Osteocyte (in vitro differentiated cells): ENCODE data around the gene TNS1. TPM values are rescaled to one million over a fixed set of nuclear protein-coding genes. Genes with fewer than 3 reads are reported as not detected.

Experiments used
- DNase-seq: peaks from one replicate; pipeline ENCODE4 v3.0.0; 2021; ENCODE audit warnings: mixed read lengths; ENCODE audit not compliant: unreplicated experiment; ENCODE audit errors: extremely low spot score
- H3K27ac Mint-ChIP-seq: one replicate; pipeline ENCODE4 v1.8.0; 2021; ENCODE audit warnings: mild to moderate bottlenecking, mixed read lengths; ENCODE audit not compliant: unreplicated experiment
- H3K27me3 Mint-ChIP-seq: one replicate; pipeline ENCODE4 v1.8.0; 2021; ENCODE audit warnings: mixed read lengths; ENCODE audit not compliant: unreplicated experiment
- H3K36me3 Mint-ChIP-seq: one replicate; pipeline ENCODE4 v1.8.0; 2021; ENCODE audit warnings: mixed read lengths; ENCODE audit not compliant: unreplicated experiment
- H3K4me1 Mint-ChIP-seq: one replicate; pipeline ENCODE4 v1.8.0; 2021; ENCODE audit warnings: mixed read lengths; ENCODE audit not compliant: unreplicated experiment
- H3K4me3 Mint-ChIP-seq: one replicate; pipeline ENCODE4 v1.8.0; 2021; ENCODE audit warnings: mild to moderate bottlenecking, moderate library complexity, mixed read lengths; ENCODE audit not compliant: unreplicated experiment
- H3K9me3 Mint-ChIP-seq: one replicate; pipeline ENCODE4 v1.8.0; 2021; ENCODE audit warnings: mixed read lengths; ENCODE audit not compliant: unreplicated experiment
- CTCF ChIP-seq: fragments of 200-600 bp; sonication (generic); IDR thresholded peaks from 2 replicates; pipeline ENCODE4 v1.5.0; 2021; ENCODE audit warnings: antibody characterized with exemption, mild to moderate bottlenecking, moderate library complexity
- total RNA-seq: library from RNA; stranded (reverse); gene quantifications from 2 replicates; pipeline ENCODE4 v1.2.1, GENCODE V29; 2021

The TNS1 gene
- total RNA-seq, 1 donor from 2014 or later = 80.8 TPM

- Mint-ChIP-seq H3K4me3 (no peak overlapping the region), H3K4me1 (no peaks in the 10 kb centered on the region), H3K27me3 (no peaks in the 10 kb centered on the region), H3K36me3 (peaks cover 47% of the 10 kb centered on the region), H3K27ac (no peak overlapping the region), H3K9me3 (no peaks in the 10 kb centered on the region)
- TF ChIP-seq CTCF = no peak
- no peak for DNase-seq
Measured at GRCh38 chr2:217872319-217872718, 130.5 kb downstream of the TNS1 start.

- H3K36me3 Mint-ChIP-seq = peaks cover 47% of the 10 kb centered on the region
Measured at GRCh38 chr2:217870528-217871011, 132.2 kb downstream of the TNS1 start.

GRCh38 chr2:217868911-217869334, 133.9 kb downstream of the TNS1 start:
- no peak overlapping the region for H3K27ac Mint-ChIP-seq
- H3K4me1 Mint-ChIP-seq = no peaks in the 10 kb centered on the region
- H3K4me3 Mint-ChIP-seq = no peak overlapping the region
- no peaks in the 10 kb centered on the region for H3K9me3 Mint-ChIP-seq
- no peak for TF ChIP-seq CTCF
- H3K36me3 Mint-ChIP-seq = peaks cover 44% of the 10 kb centered on the region
- no peaks in the 10 kb centered on the region for H3K27me3 Mint-ChIP-seq
- no peak for DNase-seq

More at GRCh38 chr2:217870528-217871011, 132.2 kb downstream of the TNS1 start:
- Mint-ChIP-seq H3K4me3 (no peak overlapping the region), H3K27ac (no peak overlapping the region), H3K9me3 (no peaks in the 10 kb centered on the region), H3K27me3 (no peaks in the 10 kb centered on the region), H3K4me1 (no peaks in the 10 kb centered on the region)
- no peak for TF ChIP-seq CTCF
- DNase-seq = no peak

- Mint-ChIP-seq H3K36me3 (peaks cover 46% of the 10 kb centered on the region), H3K4me1 (no peaks in the 10 kb centered on the region)
Measured at GRCh38 chr2:217868265-217868892, 134.4 kb downstream of the TNS1 start.

GRCh38 chr2:217866457-217866856, 136.3 kb downstream of the TNS1 start:
- no peak for TF ChIP-seq CTCF

More at GRCh38 chr2:217868265-217868892, 134.4 kb downstream of the TNS1 start:
- no peak overlapping the region for H3K4me3 Mint-ChIP-seq
- H3K27ac Mint-ChIP-seq = no peak overlapping the region
- TF ChIP-seq CTCF = no peak
- no peaks in the 10 kb centered on the region for H3K9me3 Mint-ChIP-seq
- H3K27me3 Mint-ChIP-seq = no peaks in the 10 kb centered on the region
- no peak for DNase-seq

More at GRCh38 chr2:217866457-217866856, 136.3 kb downstream of the TNS1 start:
- Mint-ChIP-seq H3K9me3 (no peaks in the 10 kb centered on the region), H3K27ac (no peak overlapping the region), H3K4me3 (no peak overlapping the region), H3K36me3 (peaks cover 39% of the 10 kb centered on the region), H3K27me3 (no peaks in the 10 kb centered on the region), H3K4me1 (no peaks in the 10 kb centered on the region)
- no peak for DNase-seq
